GM12878 (cell line): ENCODE data around the gene SPINK5. TPM values are rescaled to one million over a fixed set of nuclear protein-coding genes. Genes with fewer than 3 reads are reported as not detected.

ENCODE experiments used
- ATAC-seq: fragments of 200-7000 bp; cut with Tn5 transposase; 3 replicates; pipeline ENCODE4 v1.9.1; 2020; ENCODE audit warnings: mild to moderate bottlenecking, moderate library complexity
- BruUV-seq: library from RNA; stranded (reverse); fragments of 400-500 nt; replicated peaks from 2 replicates; lab custom pipeline; 2021; lab: Mats Ljungman, UMichigan
- CTCF ChIA-PET: fragments of 300-600 bp; sonication (Branson Sonifier 250); formaldehyde crosslinking; extraction: SDS; loops from one replicate; lab custom pipeline; 2021; ENCODE audit warnings: inconsistent platforms; lab: Yijun Ruan, JAX
- POLR2A ChIA-PET: fragments of 350-600 bp; formaldehyde crosslinking; extraction: SDS; loops from one replicate; lab custom pipeline; 2021; ENCODE audit warnings: inconsistent platforms; lab: Charles Lee
- RAD21 ChIA-PET: fragments of 300-600 bp; sonication (Branson Sonifier 250); formaldehyde crosslinking; loops from one replicate; lab custom pipeline; 2023; ENCODE audit warnings: antibody characterized with exemption; ENCODE audit not compliant: unreplicated experiment; lab: Charles Lee
- SMC1A ChIA-PET: fragments of 300-600 bp; sonication (Branson Sonifier 250); formaldehyde crosslinking; loops from one replicate; lab custom pipeline; 2023; ENCODE audit not compliant: unreplicated experiment, uncharacterized antibody; lab: Charles Lee
- DNase-seq: peaks from one replicate; pipeline ENCODE4 v3.0.0-alpha.2; 2011; ENCODE audit warnings: low read depth, low spot score
- FAIRE-seq: peaks from 3 replicates; lab custom pipeline; 2011; peaks lifted over from hg19 to GRCh38; lab: Jason Lieb, UNC
- H2AFZ ChIP-seq: 2 replicates; pipeline ENCODE4 v1.6.0; 2011; ENCODE audit warnings: low read depth, low read length, control low read depth; ENCODE audit not compliant: control insufficient read depth
- H3K27ac ChIP-seq: 2 replicates; pipeline ENCODE4 v1.5.1; 2011; ENCODE audit warnings: control low read depth; ENCODE audit not compliant: control insufficient read depth, insufficient read depth
- H3K27me3 ChIP-seq, 2 experiments: replicated peaks in 1 of 2; 2 replicates each; pipeline versions ENCODE4 v1.6.0 to v1.6.1; 2011; ENCODE audit warnings: low read length in 1 of 2; ENCODE audit not compliant: control insufficient read depth in 2 of 2, insufficient read depth in 2 of 2
- H3K36me3 ChIP-seq, 2 experiments: 2 replicates each; pipeline ENCODE4 v1.5.1; 2011; ENCODE audit warnings: low read length in 1 of 2; ENCODE audit not compliant: control insufficient read depth in 2 of 2, insufficient read depth in 2 of 2
- H3K4me1 ChIP-seq: 2 replicates; pipeline ENCODE4 v1.6.1; 2011; ENCODE audit warnings: mild to moderate bottlenecking, low read length, moderate library complexity, mixed read lengths; ENCODE audit not compliant: control insufficient read depth, insufficient read depth
- H3K4me2 ChIP-seq: 2 replicates; pipeline ENCODE4 v1.6.0; 2011; ENCODE audit warnings: control low read depth; ENCODE audit not compliant: control insufficient read depth, insufficient read depth
- H3K4me3 ChIP-seq: fragments of 200-600 bp; sonication (generic); 2 replicates; pipeline ENCODE4 v1.5.1; 2016
- H3K79me2 ChIP-seq: 2 replicates; pipeline ENCODE4 v1.6.0; 2011; ENCODE audit warnings: low read length; ENCODE audit not compliant: control insufficient read depth, insufficient read depth
- H3K9ac ChIP-seq: 2 replicates; pipeline ENCODE4 v1.8.0; 2011; ENCODE audit warnings: low read length, control low read depth, mixed read lengths; ENCODE audit not compliant: control insufficient read depth, insufficient read depth
- H3K9me3 ChIP-seq: replicated peaks from 3 replicates; pipeline ENCODE4 v1.5.1; 2011; ENCODE audit warnings: mild to moderate bottlenecking, low read length; ENCODE audit not compliant: control insufficient read depth, insufficient read depth
- H4K20me1 ChIP-seq: 2 replicates; pipeline ENCODE4 v1.6.0; 2011; ENCODE audit not compliant: control insufficient read depth, insufficient read depth
- CHD2 ChIP-seq: IDR thresholded peaks from 2 replicates; pipeline ENCODE4 v1.6.1; 2011; ENCODE audit warnings: low read depth, low read length, improper control_type of control experiment, borderline replicate concordance
- CHD4 ChIP-seq: fragments of 200-600 bp; sonication (generic); IDR thresholded peaks from 2 replicates; pipeline ENCODE4 v1.6.1; 2016; ENCODE audit warnings: mild to moderate bottlenecking
- DPF2 ChIP-seq: fragments of 450-650 bp; IDR thresholded peaks from 2 replicates; pipeline ENCODE4 v1.6.1; 2017; ENCODE audit warnings: mild to moderate bottlenecking
- KDM1A ChIP-seq: fragments of 200-600 bp; sonication (generic); IDR thresholded peaks from 2 replicates; pipeline ENCODE4 v1.6.1; 2016; ENCODE audit warnings: borderline replicate concordance
- MYC ChIP-seq: IDR thresholded peaks from 2 replicates; pipeline ENCODE4 v1.6.1; 2011; ENCODE audit warnings: mild to moderate bottlenecking, low read length, moderate library complexity, inconsistent platforms; ENCODE audit not compliant: insufficient read depth, insufficient replicate concordance, insufficient read length, severe bottlenecking
- PML ChIP-seq: IDR thresholded peaks from 2 replicates; pipeline ENCODE4 v1.6.1; 2012; ENCODE audit warnings: low read length, inconsistent platforms
- RFX5 ChIP-seq: IDR thresholded peaks from 2 replicates; pipeline ENCODE4 v1.6.1; 2011; ENCODE audit warnings: low read depth, low read length, improper control_type of control experiment
- SIN3A ChIP-seq: IDR thresholded peaks from 2 replicates; pipeline ENCODE4 v1.6.1; 2012; ENCODE audit warnings: low read depth, low read length, improper control_type of control experiment
- SUZ12 ChIP-seq: fragments of 200-600 bp; sonication (generic); IDR thresholded peaks from one replicate; pipeline ENCODE4 v1.6.1; 2018; ENCODE audit warnings: antibody characterized with exemption, mild to moderate bottlenecking; ENCODE audit not compliant: unreplicated experiment
- YBX1 ChIP-seq: fragments of 450-650 bp; IDR thresholded peaks from 2 replicates; pipeline ENCODE4 v1.6.1; 2016; ENCODE audit warnings: antibody characterized with exemption
- ZBED1 ChIP-seq: IDR thresholded peaks from 2 replicates; pipeline ENCODE4 v1.6.1; 2016; ENCODE audit warnings: borderline replicate concordance
- ZNF24 ChIP-seq: fragments of 450-650 bp; IDR thresholded peaks from 2 replicates; pipeline ENCODE4 v1.6.1; 2017; ENCODE audit warnings: antibody characterized with exemption, mild to moderate bottlenecking
- ZZZ3 ChIP-seq: IDR thresholded peaks from 2 replicates; pipeline ENCODE4 v1.6.1; 2011; ENCODE audit warnings: low read depth; ENCODE audit not compliant: control insufficient read depth, insufficient read length
- WGBS: methylation state at CpG from one replicate; pipeline ENCODE4 v1.1.6; 2016; ENCODE audit warnings: low lambda C conversion rate; ENCODE audit not compliant: insufficient replicate concordance, insufficient coverage; ENCODE audit errors: missing lambda C conversion rate; 5-methylcytosine and 5-hydroxymethylcytosine counted together
- in situ Hi-C: fragments of 300-500 bp; cut with MboI; formaldehyde crosslinking; loops from 9 replicates; pipeline ENCODE4 v1.14.3; 2018; ENCODE audit warnings: mixed read lengths
- intact Hi-C: fragments of 100-400 bp; cut with micrococcal nuclease; formaldehyde crosslinking; loops from one replicate; pipeline ENCODE4 v1.14.2; 2022; ENCODE audit not compliant: unreplicated experiment
- polyA plus RNA-seq, 11 experiments: library from polyadenylated mRNA; depleted of rRNA in 4 of 11; unstranded in 6 of 11; stranded (reverse) in 5 of 11; fragments of >200 nt; fragmentation: Nextera tagmentation in 4 of 11; fragmentation: Illumina TruSeq in 1 of 11; extraction: Ambion mirVana in 4 of 11; extraction: Trizol in 1 of 11; gene quantifications; 1 replicate in 1 of 11; 2 replicates in 10 of 11; pipeline versions ENCODE4 v1.2.1 to v1.2.3, GENCODE V29; 2011 to 2016; ENCODE audit warnings: inconsistent platforms in 2 of 11, missing spikeins in 2 of 11, low read depth in 1 of 11
- total RNA-seq, 4 experiments: library from RNA; depleted of rRNA in 3 of 4; stranded (reverse); fragments of >200 nt in 3 of 4; fragmentation: Illumina TruSeq in 1 of 4; extraction: Trizol in 1 of 4; gene quantifications; 2 replicates each; pipeline versions ENCODE4 v1.2.1 to v1.2.3, GENCODE V29; 2013 to 2021
- TF ChIP-seq, protein P1 (sequence below): IDR thresholded peaks from 2 replicates; pipeline ENCODE4 v1.6.1; 2012; ENCODE audit warnings: low read length, inconsistent platforms

SPINK5 gene
- total and polyA plus RNA-seq, 10 of the 15 experiments (the other 5 are each of a cell fraction or from before 2014, with no cell fraction given), result 0.04 to 0.09 TPM; not detected in 8

DNA sequence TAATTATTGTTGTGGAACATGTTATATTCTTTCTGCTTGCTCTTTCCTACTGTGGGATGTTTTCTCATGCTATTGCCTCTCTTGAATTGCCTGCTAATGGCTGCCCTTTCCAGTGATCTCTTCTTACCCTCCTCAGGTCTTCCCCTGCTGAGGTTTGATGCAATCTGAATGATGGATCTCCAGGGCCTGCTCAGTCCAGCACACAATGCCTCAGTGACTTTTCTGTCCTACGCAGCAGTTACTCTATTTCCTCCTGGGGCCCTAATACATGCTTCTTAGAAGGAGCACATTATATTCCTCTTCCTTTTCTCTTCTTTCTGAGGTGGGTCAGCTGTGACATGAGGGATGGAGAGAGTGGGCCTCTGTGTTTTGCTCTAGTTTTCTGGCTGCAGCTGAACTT is 104.5 kb downstream of the SPINK5 start, which contains the start of gene SPINK14 (continued):
- no peak for TF ChIP-seq SUZ12
- no peak for TF ChIP-seq CHD4
- no peak for TF ChIP-seq MYC

DNA sequence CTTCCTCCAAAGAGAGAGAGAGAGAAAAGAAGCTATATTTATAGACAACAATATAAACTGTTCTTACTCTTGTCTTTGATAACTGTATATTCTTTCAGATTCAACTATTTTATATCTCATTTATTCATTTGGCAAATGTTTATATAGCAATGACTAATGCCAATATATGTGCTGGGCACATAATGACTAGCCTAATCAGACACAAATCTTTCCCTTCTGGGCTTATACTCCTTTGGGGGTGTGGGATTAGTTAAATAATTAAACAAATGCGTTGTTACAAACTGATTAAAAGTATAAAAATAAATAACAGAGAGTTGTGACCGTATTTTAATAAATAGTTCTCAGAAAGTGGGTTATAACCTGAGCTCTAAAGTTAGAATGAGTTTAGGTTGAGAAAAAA is 108.6 kb downstream of the SPINK5 start:
- no peak overlapping the region for H3K27ac ChIP-seq
- no peaks in the 10 kb centered on the region for H3K36me3 ChIP-seq
- SMC1A ChIA-PET, result interaction anchor here (0.5 kb wide), 1 partner anchor 287 kb away, joined by 3 read pairs; no protein-coding TSS in a partner anchor
- WGBS, result 0% methylated on average over 2 of the region's 2 CpGs
- no peak overlapping the region for H2AFZ ChIP-seq
- RAD21 ChIA-PET, result no interaction called here
- intact Hi-C loops, result loop anchor here (10.0 kb wide), 1 partner anchor 282 kb away; no protein-coding TSS in a partner anchor
- no peak overlapping the region for H3K4me2 ChIP-seq
- no peaks in the 10 kb centered on the region for H3K27me3 ChIP-seq
- ATAC-seq, result no peak
- in situ Hi-C loops, result no loop called here
- H3K9ac ChIP-seq, result no peak overlapping the region
- DNase-seq, result no peak
- no peaks in the 10 kb centered on the region for H3K4me1 ChIP-seq
- POLR2A ChIA-PET, result no interaction called here
- no TSS peak for BruUV-seq
- no peaks in the 10 kb centered on the region for H3K9me3 ChIP-seq
- CTCF ChIA-PET, result no interaction called here
- H3K79me2 ChIP-seq, result no peaks in the 10 kb centered on the region
- H3K4me3 ChIP-seq, result no peak overlapping the region
- H4K20me1 ChIP-seq, result no peaks in the 10 kb centered on the region
- TF ChIP-seq SUZ12 (no peak), ZBED1 (no peak), DPF2 (no peak), SIN3A (no peak), ZZZ3 (no peak), ZNF24 (no peak), RFX5 (no peak), CHD2 (no peak), YBX1 (no peak), KDM1A (no peak), PML (no peak)
- TF ChIP-seq, protein P1, sequence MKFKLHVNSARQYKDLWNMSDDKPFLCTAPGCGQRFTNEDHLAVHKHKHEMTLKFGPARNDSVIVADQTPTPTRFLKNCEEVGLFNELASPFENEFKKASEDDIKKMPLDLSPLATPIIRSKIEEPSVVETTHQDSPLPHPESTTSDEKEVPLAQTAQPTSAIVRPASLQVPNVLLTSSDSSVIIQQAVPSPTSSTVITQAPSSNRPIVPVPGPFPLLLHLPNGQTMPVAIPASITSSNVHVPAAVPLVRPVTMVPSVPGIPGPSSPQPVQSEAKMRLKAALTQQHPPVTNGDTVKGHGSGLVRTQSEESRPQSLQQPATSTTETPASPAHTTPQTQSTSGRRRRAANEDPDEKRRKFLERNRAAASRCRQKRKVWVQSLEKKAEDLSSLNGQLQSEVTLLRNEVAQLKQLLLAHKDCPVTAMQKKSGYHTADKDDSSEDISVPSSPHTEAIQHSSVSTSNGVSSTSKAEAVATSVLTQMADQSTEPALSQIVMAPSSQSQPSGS, result no peak
- no peak for FAIRE-seq
